Thymus (tissue), 11 donors: Measurements from ENCODE around the gene RNF215. TPM values are rescaled to one million over a fixed set of nuclear protein-coding genes. Genes with fewer than 3 reads are reported as not detected.

Source experiments
- DNase-seq, 9 donors: peaks; one replicate each; pipeline ENCODE4 v3.0.0-alpha.2; 2013; ENCODE audit warnings: low spot score in 9 of 9, low read depth in 6 of 9, missing footprints in 1 of 9
- H3K27ac ChIP-seq, 2 donors: one replicate each; pipeline ENCODE4 v1.5.1; 2013; ENCODE audit warnings: control low read depth in 1 of 2, low read depth in 1 of 2, low read length in 1 of 2, mild to moderate bottlenecking in 1 of 2, moderate library complexity in 1 of 2
- H3K27me3 ChIP-seq, 2 donors: one replicate each; pipeline ENCODE4 v1.5.1; 2013; ENCODE audit warnings: low read length in 1 of 2; ENCODE audit not compliant: control insufficient read depth in 2 of 2, insufficient read depth in 1 of 2
- H3K36me3 ChIP-seq, 2 donors: one replicate each; pipeline ENCODE4 v1.5.1; 2013; ENCODE audit warnings: low read length in 1 of 2, mild to moderate bottlenecking in 1 of 2, moderate library complexity in 1 of 2; ENCODE audit not compliant: control insufficient read depth in 2 of 2, insufficient read depth in 2 of 2
- H3K4me1 ChIP-seq, 2 donors: one replicate each; pipeline ENCODE4 v1.5.1; 2013; ENCODE audit warnings: low read length in 2 of 2; ENCODE audit not compliant: control insufficient read depth in 2 of 2, insufficient read depth in 2 of 2
- H3K4me3 ChIP-seq, 2 donors: one replicate each; pipeline ENCODE4 v1.5.1; 2013; ENCODE audit warnings: low read length in 2 of 2, control low read depth in 1 of 2, mild to moderate bottlenecking in 1 of 2
- H3K9me3 ChIP-seq, 2 donors: one replicate each; pipeline ENCODE4 v1.5.1; 2013; ENCODE audit warnings: low read length in 1 of 2, mild to moderate bottlenecking in 1 of 2; ENCODE audit not compliant: control insufficient read depth in 2 of 2, insufficient read depth in 1 of 2
- WGBS: extraction: QIAGEN DNeasy Blood & Tissue Kit; methylation state at CpG from one replicate; pipeline ENCODE4 v1.1.7; 2013; 5-methylcytosine and 5-hydroxymethylcytosine counted together
- polyA plus RNA-seq: library from polyadenylated mRNA; stranded (reverse); fragments of 200-250 nt; gene quantifications from one replicate; pipeline ENCODE4 v1.2.3, GENCODE V29; 2013
- total RNA-seq: library from RNA; stranded (reverse); fragments of 120-200 nt; gene quantifications from one replicate; pipeline ENCODE4 v1.2.4, GENCODE V29; 2013
- donor health status: healthy.

Gene RNF215
- total and polyA plus RNA-seq, 2 donors: 6.4 to 11.1 TPM

- no peaks in the 10 kb centered on the region for H3K36me3 ChIP-seq
- H3K27ac ChIP-seq: no peak overlapping the region
- peaks cover 19 to 56% of the 10 kb centered on the region in 2 donors for H3K4me1 ChIP-seq
- H3K27me3 ChIP-seq: peaks cover 0 to 16% of the 10 kb centered on the region in 2 donors
- DNase-seq: peak in 1 of 9 donors; percentile 64
- peaks cover 0 to 16% of the 10 kb centered on the region in 2 donors for H3K9me3 ChIP-seq
- 66% methylated on average over 9 of the region's 9 CpGs for WGBS
- no peak overlapping the region for H3K4me3 ChIP-seq
Observed at GRCh38 chr22:30392661-30393321, 5.6 kb upstream of the RNF215 start.

GRCh38 chr22:30390974-30391691, 3.9 kb upstream of the RNF215 start:
- Histone ChIP-seq H3K36me3 (no peaks in the 10 kb centered on the region), H3K4me3 (no peak overlapping the region), H3K27me3 (peaks cover 0 to 5% of the 10 kb centered on the region in 2 donors), H3K4me1 (peaks cover 10 to 53% of the 10 kb centered on the region in 2 donors), H3K27ac (no peak overlapping the region), H3K9me3 (peaks cover 0 to 16% of the 10 kb centered on the region in 2 donors)
- 81% methylated on average over 5 of the region's 5 CpGs for WGBS
- DNase-seq: peak in 8 of 9 donors; percentile 47 to 88 (median 75)

GRCh38 chr22:30386608-30386959, 627 bp downstream of the RNF215 start:
- H3K36me3 ChIP-seq: no peaks in the 10 kb centered on the region
- H3K4me1 ChIP-seq: peaks cover 11 to 42% of the 10 kb centered on the region in 2 donors
- H3K27me3 ChIP-seq: peaks cover 3 to 5% of the 10 kb centered on the region in 2 donors
- no peak for DNase-seq
- peak overlapping the region; percentile 39 to 81 for H3K4me3 ChIP-seq
- WGBS: 44% methylated on average over 10 of the region's 10 CpGs
- H3K9me3 ChIP-seq: peaks cover 0 to 16% of the 10 kb centered on the region in 2 donors
- no peak overlapping the region for H3K27ac ChIP-seq

- no peaks in the 10 kb centered on the region for H3K36me3 ChIP-seq
- peak in 1 of 9 donors; percentile 54 for DNase-seq
- H3K27me3 ChIP-seq: peaks cover 3 to 5% of the 10 kb centered on the region in 2 donors
- H3K4me3 ChIP-seq: no peak overlapping the region
- peaks cover 15 to 42% of the 10 kb centered on the region in 2 donors for H3K4me1 ChIP-seq
- WGBS: 92% methylated on average over 10 of the region's 10 CpGs
- H3K9me3 ChIP-seq: peaks cover 0 to 11% of the 10 kb centered on the region in 2 donors
- H3K27ac ChIP-seq: no peak overlapping the region
Observed at GRCh38 chr22:30385942-30386341, 1.3 kb downstream of the RNF215 start.

- 67% methylated on average over 3 of the region's 3 CpGs for WGBS
- H3K9me3 ChIP-seq: no peaks in the 10 kb centered on the region
- peaks cover 0 to 3% of the 10 kb centered on the region in 2 donors for H3K36me3 ChIP-seq
- DNase-seq: no peak
- no peak overlapping the region for H3K27ac ChIP-seq
- peaks cover 22 to 60% of the 10 kb centered on the region in 2 donors for H3K4me1 ChIP-seq
- H3K4me3 ChIP-seq: no peak overlapping the region
- peaks cover 3 to 5% of the 10 kb centered on the region in 2 donors for H3K27me3 ChIP-seq
Observed at GRCh38 chr22:30383061-30383460, 4.2 kb downstream of the RNF215 start.

- WGBS: 98% methylated on average over 5 of the region's 5 CpGs
- no peaks in the 10 kb centered on the region for H3K9me3 ChIP-seq
- H3K36me3 ChIP-seq: peaks cover 0 to 3% of the 10 kb centered on the region in 2 donors
- H3K4me1 ChIP-seq: peaks cover 22 to 55% of the 10 kb centered on the region in 2 donors
- H3K27me3 ChIP-seq: peaks cover 5% of the 10 kb centered on the region in 2 donors
- H3K27ac ChIP-seq: no peak overlapping the region
- H3K4me3 ChIP-seq: no peak overlapping the region
- no peak for DNase-seq
Observed at GRCh38 chr22:30382340-30382739, 4.9 kb downstream of the RNF215 start.

- 8% methylated on average over 12 of the region's 12 CpGs for WGBS
- DNase-seq: peak; percentile 81 to 97 (median 94)
- Histone ChIP-seq H3K4me3 (no peak overlapping the region), H3K36me3 (peaks cover 0 to 3% of the 10 kb centered on the region in 2 donors), H3K4me1 (peaks cover 21 to 48% of the 10 kb centered on the region in 2 donors), H3K27me3 (peaks cover 0 to 5% of the 10 kb centered on the region in 2 donors), H3K27ac (peak overlapping the region in 1 of 2 donors; percentile 96), H3K9me3 (no peaks in the 10 kb centered on the region)
Observed at GRCh38 chr22:30381264-30381663, 5.9 kb downstream of the RNF215 start.

- H3K4me3 ChIP-seq: no peak overlapping the region
- DNase-seq: no peak
- peaks cover 0 to 5% of the 10 kb centered on the region in 2 donors for H3K27me3 ChIP-seq
- H3K36me3 ChIP-seq: peaks cover 0 to 3% of the 10 kb centered on the region in 2 donors
- H3K9me3 ChIP-seq: no peaks in the 10 kb centered on the region
- H3K4me1 ChIP-seq: peaks cover 21 to 42% of the 10 kb centered on the region in 2 donors
- no peak overlapping the region for H3K27ac ChIP-seq
- WGBS: 97% methylated on average over 20 of the region's 20 CpGs
Observed at GRCh38 chr22:30380011-30380410, 7.2 kb downstream of the RNF215 start.

- H3K36me3 ChIP-seq: peaks cover 0 to 3% of the 10 kb centered on the region in 2 donors
- peaks cover 0 to 2% of the 10 kb centered on the region in 2 donors for H3K27me3 ChIP-seq
- H3K27ac ChIP-seq: no peak overlapping the region
- H3K4me1 ChIP-seq: peaks cover 2 to 16% of the 10 kb centered on the region in 2 donors
- no peak for DNase-seq
- peaks cover 0 to 7% of the 10 kb centered on the region in 2 donors for H3K9me3 ChIP-seq
- no peak overlapping the region for H3K4me3 ChIP-seq
- WGBS: 97% methylated on average over 13 of the region's 13 CpGs
Observed at GRCh38 chr22:30375312-30375849, 11.8 kb downstream of the RNF215 start.
